GM21381 (cell line): ENCODE results near the gene ANKS6.

Source experiments
- ATAC-seq: cut with Tn5 transposase; IDR thresholded peaks from one replicate; pipeline ENCODE4 v1.9.1; 2021; ENCODE audit warnings: mild to moderate bottlenecking, moderate library complexity; ENCODE audit not compliant: unreplicated experiment

The ANKS6 gene

DNA sequence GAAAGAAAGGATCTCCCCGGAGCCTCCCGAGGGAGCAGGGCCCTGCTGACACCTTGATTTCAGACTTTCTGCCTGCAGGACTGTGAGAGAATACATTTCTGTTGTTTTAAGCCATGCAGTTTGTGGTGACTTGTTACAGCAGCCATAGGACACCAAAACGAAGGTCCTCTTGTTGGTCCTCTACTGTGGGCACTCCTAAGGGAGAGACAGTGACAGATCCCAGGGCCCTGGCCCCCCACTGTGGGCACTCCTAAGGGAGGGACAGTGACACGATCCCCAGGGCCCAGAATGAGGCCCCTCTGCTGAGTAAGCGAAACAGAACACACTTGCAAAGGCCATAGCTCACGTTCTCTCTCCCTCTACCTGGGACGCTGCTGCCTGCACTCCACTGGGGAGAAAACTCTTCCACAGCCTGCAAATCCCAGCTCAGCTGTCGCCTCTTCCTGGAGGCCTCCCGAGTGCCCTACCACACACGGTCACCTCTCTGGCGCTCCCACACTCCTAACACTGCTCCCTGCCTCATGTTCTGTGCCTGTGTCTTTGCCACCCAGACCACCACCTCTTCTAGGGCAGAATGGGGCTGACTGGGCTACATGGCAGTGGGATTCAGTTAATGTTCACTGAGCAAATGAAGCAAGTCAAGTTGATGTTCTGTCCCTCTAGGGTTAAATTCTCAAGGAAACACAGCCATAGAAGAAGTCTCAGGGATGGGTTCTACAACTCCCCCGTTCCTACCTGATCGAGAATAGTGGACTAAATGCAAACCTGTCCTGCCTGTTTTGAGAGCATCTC is 23.8 kb downstream of the ANKS6 start:
- ATAC-seq: no peak

DNA sequence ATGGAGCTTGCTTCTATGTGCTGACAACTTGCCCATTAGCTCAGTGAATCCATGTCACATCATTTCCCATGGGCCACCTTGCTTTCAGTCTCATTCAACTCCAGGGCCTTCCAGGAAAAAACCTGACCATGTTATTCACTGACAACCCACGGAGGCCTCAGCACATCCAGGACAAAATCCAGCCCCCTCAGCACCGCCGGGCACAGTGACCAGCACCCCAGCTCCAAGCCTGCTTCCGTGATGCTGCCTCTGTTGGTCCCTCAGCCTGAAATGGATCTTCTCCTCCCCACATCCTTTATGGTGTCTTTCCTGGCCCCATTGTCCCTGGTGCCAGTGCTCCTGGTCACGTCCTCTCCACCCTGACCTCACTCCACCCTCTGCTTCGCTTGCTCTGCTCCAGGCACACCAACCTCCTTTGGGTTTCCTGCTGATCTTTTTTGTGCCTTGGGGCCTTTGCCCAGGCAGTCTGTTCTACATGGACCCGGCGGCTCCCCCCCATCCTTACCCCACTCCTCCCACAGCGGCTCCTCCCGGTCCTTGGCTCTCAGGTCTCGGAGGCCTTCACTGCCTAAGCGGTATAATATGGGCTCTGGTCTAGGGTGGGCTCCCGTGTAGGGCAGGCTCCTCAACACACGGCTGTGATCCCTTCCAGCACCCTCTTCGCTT is 25.0 kb downstream of the ANKS6 start:
- no peak for ATAC-seq

- no peak for ATAC-seq
Observed at GRCh38 chr9:98770717-98771116, 25.6 kb downstream of the ANKS6 start.

- ATAC-seq: no peak
Observed at GRCh38 chr9:98768344-98768743, 28.0 kb downstream of the ANKS6 start.

- no peak for ATAC-seq
Observed at GRCh38 chr9:98767915-98768314, 28.4 kb downstream of the ANKS6 start.

DNA sequence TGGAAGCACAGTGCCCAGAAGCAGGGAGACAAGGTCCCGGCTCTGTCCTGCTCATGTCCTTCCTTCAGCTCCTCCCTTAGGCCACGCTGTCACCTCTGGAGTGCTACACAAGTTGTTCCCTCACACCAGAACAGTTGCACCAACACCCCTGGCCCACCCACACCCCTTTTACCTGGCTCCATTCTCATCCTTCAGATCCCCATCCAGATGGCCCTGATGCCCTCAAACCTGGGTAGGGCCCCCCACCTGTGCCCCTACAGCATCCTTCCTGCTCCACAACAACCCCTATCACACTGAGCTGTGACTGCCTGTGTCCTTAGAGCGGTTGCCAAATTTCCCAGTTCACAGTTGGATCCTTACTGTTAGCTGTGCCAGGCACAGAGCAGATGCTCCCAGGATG is 29.2 kb downstream of the ANKS6 start:
- ATAC-seq: no peak

- no peak for ATAC-seq
Observed at GRCh38 chr9:98766586-98766985, 29.8 kb downstream of the ANKS6 start.

DNA sequence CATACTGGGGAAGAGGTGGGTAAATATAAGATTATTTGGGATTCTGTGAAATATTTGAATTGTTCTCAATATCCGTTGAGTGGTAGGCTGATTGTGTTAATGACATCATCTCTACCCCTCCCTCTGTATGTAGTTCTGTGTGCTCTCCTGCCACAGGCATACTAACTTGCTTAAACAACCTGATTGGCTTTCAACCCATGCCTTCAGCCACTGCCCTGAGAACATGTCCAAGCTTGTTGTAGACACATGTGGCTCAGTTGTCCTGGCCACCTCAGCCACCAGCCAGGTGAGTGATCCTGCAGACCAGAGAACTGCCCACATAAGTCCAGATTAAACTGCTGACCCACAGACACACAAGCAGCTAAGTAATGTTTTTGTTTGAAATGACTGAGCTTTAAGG is 31.1 kb downstream of the ANKS6 start:
- no peak for ATAC-seq

GRCh38 chr9:98763986-98764745 is 32.2 kb downstream of the ANKS6 start:
- no peak for ATAC-seq

- no peak for ATAC-seq
Observed at GRCh38 chr9:98760231-98760630, 36.1 kb downstream of the ANKS6 start.

DNA sequence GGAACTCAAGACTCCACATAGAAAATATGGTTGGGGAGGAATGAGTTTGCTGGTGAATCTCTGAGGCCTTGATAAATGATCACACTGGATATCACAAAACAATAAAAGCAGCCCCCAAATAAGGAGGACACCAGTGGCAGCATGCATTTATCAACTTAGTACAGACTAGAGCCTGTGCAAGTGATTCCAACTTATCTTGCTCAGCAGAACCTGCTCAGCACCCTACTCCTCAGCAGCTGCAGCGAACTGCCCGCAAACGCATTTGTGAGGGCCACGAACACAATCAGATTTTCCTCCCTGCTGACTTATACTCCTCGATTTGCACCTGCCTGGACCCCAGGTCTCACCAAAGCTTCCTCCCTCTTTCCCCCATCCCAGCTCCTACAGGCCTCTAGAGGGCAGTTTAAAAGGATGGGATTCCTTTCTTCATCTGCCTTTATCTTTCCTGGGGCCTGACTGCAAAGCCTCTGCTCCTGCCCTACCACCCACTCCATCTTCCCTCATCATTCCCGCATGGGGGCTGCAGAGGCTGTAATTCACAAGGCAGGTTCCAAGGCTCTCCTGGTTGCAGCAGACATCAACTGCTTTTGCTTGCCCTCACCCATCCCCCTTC is 41.2 kb downstream of the ANKS6 start:
- ATAC-seq: no peak

- ATAC-seq: no peak
Observed at GRCh38 chr9:98751210-98751609, 45.1 kb downstream of the ANKS6 start.

GRCh38 chr9:98750364-98751060 is 45.8 kb downstream of the ANKS6 start:
- ATAC-seq: no peak

- no peak for ATAC-seq
Observed at GRCh38 chr9:98747476-98747875, 48.9 kb downstream of the ANKS6 start.

DNA sequence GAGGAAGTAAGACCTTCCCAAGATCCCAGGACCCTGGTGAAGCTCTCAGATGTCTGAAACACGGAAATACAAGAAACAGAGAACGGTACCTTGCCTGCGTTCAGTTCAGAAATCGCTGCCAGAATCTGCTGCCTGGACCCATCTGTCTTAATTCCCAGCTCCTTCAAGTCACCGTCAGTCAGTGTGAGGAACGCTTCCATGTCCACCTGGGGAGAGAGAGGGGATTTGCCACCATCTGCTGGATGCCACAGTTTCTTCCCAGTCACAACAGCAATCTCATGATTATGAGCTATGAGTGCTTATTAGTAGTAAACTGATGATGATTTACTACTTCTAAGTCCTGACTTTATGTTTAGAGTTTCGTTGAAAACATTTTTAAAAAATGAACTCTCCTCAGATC is 50.9 kb downstream of the ANKS6 start:
- no peak for ATAC-seq

GRCh38 chr9:98743818-98744611 is 52.3 kb downstream of the ANKS6 start:
- ATAC-seq: no peak

DNA sequence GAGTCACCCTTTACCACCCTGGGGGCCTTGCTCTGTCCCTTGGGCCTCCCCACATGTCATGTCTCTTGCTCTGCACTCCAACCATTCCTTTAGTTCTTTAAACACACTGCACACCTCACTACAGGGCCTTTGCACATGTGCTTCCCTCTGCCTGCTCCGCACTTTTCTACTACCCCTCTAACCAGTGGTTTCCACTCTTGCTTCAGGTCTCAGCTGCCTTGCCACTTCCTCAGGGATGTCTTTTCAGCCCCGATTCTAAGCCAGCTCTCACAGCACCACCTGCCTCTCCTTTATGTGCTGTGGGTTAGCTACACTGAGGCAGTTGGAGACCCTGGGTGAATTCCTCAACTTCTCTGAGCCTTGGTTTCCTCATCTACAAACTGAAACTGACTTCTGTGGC is 53.0 kb downstream of the ANKS6 start:
- ATAC-seq: no peak

GRCh38 chr9:98742325-98743280 is 53.8 kb downstream of the ANKS6 start:
- ATAC-seq: no peak
